H9 (cell line): ENCODE data around the gene BICD2. TPM values are rescaled to one million over a fixed set of nuclear protein-coding genes. Genes with fewer than 3 reads are reported as not detected.

Experiments
- DNase-seq: peaks from one replicate; pipeline ENCODE4 v3.0.0-alpha.2; 2017
- H2AFZ ChIP-seq: one replicate; pipeline ENCODE4 v1.6.1; 2013; ENCODE audit warnings: mild to moderate bottlenecking, low read length, control low read depth, moderate library complexity
- H2AK5ac ChIP-seq: 2 replicates; pipeline ENCODE4 v1.6.1; 2013; ENCODE audit warnings: low read length, control low read depth, mixed read lengths; ENCODE audit not compliant: insufficient read length
- H2BK120ac ChIP-seq: one replicate; pipeline ENCODE4 v1.6.1; 2013; ENCODE audit warnings: low read depth, mild to moderate bottlenecking, low read length, control low read depth, inconsistent platforms; ENCODE audit not compliant: poor library complexity, severe bottlenecking
- H2BK12ac ChIP-seq: 2 replicates; pipeline ENCODE4 v1.6.1; 2013; ENCODE audit warnings: low read length, control low read depth, mixed read lengths, low read depth; ENCODE audit not compliant: insufficient read length
- H2BK15ac ChIP-seq: 2 replicates; pipeline ENCODE4 v1.6.1; 2013; ENCODE audit warnings: low read depth, low read length, control low read depth
- H2BK20ac ChIP-seq: one replicate; pipeline ENCODE4 v1.6.1; 2013; ENCODE audit warnings: low read depth, mild to moderate bottlenecking, low read length, control low read depth, inconsistent platforms; ENCODE audit not compliant: poor library complexity, severe bottlenecking
- H2BK5ac ChIP-seq: 2 replicates; pipeline ENCODE4 v1.6.1; 2013; ENCODE audit warnings: low read length, control low read depth, mixed read lengths; ENCODE audit not compliant: insufficient read length
- H3K14ac ChIP-seq: 2 replicates; pipeline ENCODE4 v1.6.1; 2013; ENCODE audit warnings: low read length, control low read depth; ENCODE audit not compliant: insufficient read depth
- H3K18ac ChIP-seq: 2 replicates; pipeline ENCODE4 v1.6.1; 2013; ENCODE audit warnings: low read depth, mild to moderate bottlenecking, mixed read lengths, low read length, control low read depth; ENCODE audit not compliant: insufficient read length
- H3K23ac ChIP-seq: 2 replicates; pipeline ENCODE4 v1.6.1; 2013; ENCODE audit warnings: low read length, control low read depth, mixed read lengths, low read depth; ENCODE audit not compliant: insufficient read length
- H3K23me2 ChIP-seq: 2 replicates; pipeline ENCODE4 v1.6.1; 2013; ENCODE audit warnings: low read depth, mild to moderate bottlenecking, mixed read lengths, low read length, control low read depth; ENCODE audit not compliant: insufficient read length, poor library complexity, severe bottlenecking
- H3K27ac ChIP-seq: 2 replicates; pipeline ENCODE4 v1.5.1; 2013; ENCODE audit warnings: low read length, control low read depth, mixed read lengths, low read depth; ENCODE audit not compliant: insufficient read length
- H3K27me3 ChIP-seq: 2 replicates; pipeline ENCODE4 v1.6.1; 2013; ENCODE audit warnings: low read length, control low read depth, inconsistent platforms; ENCODE audit not compliant: insufficient read depth
- H3K4ac ChIP-seq: 2 replicates; pipeline ENCODE4 v1.6.1; 2013; ENCODE audit warnings: low read depth, mild to moderate bottlenecking, control low read depth, inconsistent platforms, low read length, moderate library complexity
- H3K4me1 ChIP-seq: 2 replicates; pipeline ENCODE4 v1.6.1; 2013; ENCODE audit warnings: low read length, control low read depth, inconsistent platforms; ENCODE audit not compliant: insufficient read depth
- H3K4me2 ChIP-seq: 2 replicates; pipeline ENCODE4 v1.6.1; 2013; ENCODE audit warnings: low read length, control low read depth, mixed read lengths; ENCODE audit not compliant: insufficient read length, insufficient read depth
- H3K56ac ChIP-seq: 2 replicates; pipeline ENCODE4 v1.6.1; 2013; ENCODE audit warnings: low read depth, mild to moderate bottlenecking, mixed read lengths, low read length, control low read depth; ENCODE audit not compliant: insufficient read length
- H3K79me1 ChIP-seq: 2 replicates; pipeline ENCODE4 v1.6.1; 2013; ENCODE audit warnings: low read depth, mild to moderate bottlenecking, moderate library complexity, low read length, control low read depth, inconsistent platforms; ENCODE audit not compliant: insufficient read depth, poor library complexity, severe bottlenecking
- H3K79me2 ChIP-seq: 2 replicates; pipeline ENCODE4 v1.6.1; 2013; ENCODE audit warnings: low read length, control low read depth, inconsistent platforms; ENCODE audit not compliant: insufficient read depth
- H3K9ac ChIP-seq: 2 replicates; pipeline ENCODE4 v1.6.1; 2013; ENCODE audit warnings: low read length, control low read depth, mixed read lengths; ENCODE audit not compliant: insufficient read length; ENCODE audit errors: extremely low read depth
- H3K9me3 ChIP-seq: one replicate; pipeline ENCODE4 v1.6.1; 2013; ENCODE audit warnings: low read depth, low read length, inconsistent platforms; ENCODE audit not compliant: control insufficient read depth
- H3T11ph ChIP-seq: one replicate; pipeline ENCODE4 v1.6.1; 2013; ENCODE audit warnings: mild to moderate bottlenecking, low read length, control low read depth, inconsistent platforms
- H4K20me1 ChIP-seq: one replicate; pipeline ENCODE4 v1.6.1; 2013; ENCODE audit not compliant: control insufficient read depth, insufficient read length, insufficient read depth
- H4K5ac ChIP-seq: 2 replicates; pipeline ENCODE4 v1.6.1; 2013; ENCODE audit warnings: low read depth, mild to moderate bottlenecking, mixed read lengths, low read length, control low read depth; ENCODE audit not compliant: insufficient read length
- H4K8ac ChIP-seq: replicated peaks from 2 replicates; pipeline ENCODE4 v1.6.1; 2013; ENCODE audit warnings: low read length, control low read depth, mixed read lengths, low read depth; ENCODE audit not compliant: insufficient read length
- H4K91ac ChIP-seq: 2 replicates; pipeline ENCODE4 v1.6.1; 2013; ENCODE audit warnings: low read depth, mild to moderate bottlenecking, moderate library complexity, mixed read lengths, low read length, control low read depth; ENCODE audit not compliant: insufficient read length
- H3K27ac Mint-ChIP-seq, 3 experiments: 2 replicates in 2 of 3; 3 replicates in 1 of 3; pipeline ENCODE4 v1.8.0; 2020 to 2021; ENCODE audit warnings: mixed read lengths in 3 of 3, mild to moderate bottlenecking in 1 of 3, moderate library complexity in 1 of 3
- H3K27me3 Mint-ChIP-seq: 2 replicates; pipeline ENCODE4 v1.8.0; 2021; ENCODE audit warnings: low read depth, mild to moderate bottlenecking, moderate library complexity, mixed read lengths
- H3K36me3 Mint-ChIP-seq, 3 experiments: 2 replicates in 2 of 3; 3 replicates in 1 of 3; pipeline ENCODE4 v1.8.0; 2020 to 2021; ENCODE audit warnings: low read depth in 3 of 3, mixed read lengths in 3 of 3; ENCODE audit not compliant: insufficient read depth in 1 of 3
- H3K4me1 Mint-ChIP-seq, 2 experiments: 2 replicates each; pipeline ENCODE4 v1.8.0; 2020; ENCODE audit warnings: mixed read lengths in 2 of 2
- H3K4me3 Mint-ChIP-seq, 2 experiments: 2 replicates in 1 of 2; 3 replicates in 1 of 2; pipeline ENCODE4 v1.8.0; 2020 to 2021; ENCODE audit warnings: mild to moderate bottlenecking in 2 of 2, mixed read lengths in 2 of 2, moderate library complexity in 1 of 2
- H3K9me3 Mint-ChIP-seq, 2 experiments: 2 replicates in 1 of 2; 3 replicates in 1 of 2; pipeline ENCODE4 v1.8.0; 2020; ENCODE audit warnings: mild to moderate bottlenecking in 2 of 2, mixed read lengths in 2 of 2, moderate library complexity in 1 of 2
- CTCF ChIP-seq: fragments of 200-600 bp; sonication (generic); conservative IDR thresholded peaks from 3 replicates; pipeline ENCODE4 v1.8.0; 2021; ENCODE audit warnings: antibody characterized with exemption, mild to moderate bottlenecking
- WGBS: extraction: QIAGEN DNeasy Blood & Tissue Kit; methylation state at CpG from one replicate; pipeline ENCODE4 v1.1.7; 2013; ENCODE audit warnings: missing lambda C conversion rate, low lambda C conversion rate, mixed read lengths; ENCODE audit not compliant: insufficient read length; ENCODE audit errors: extremely low coverage; 5-methylcytosine and 5-hydroxymethylcytosine counted together
- total RNA-seq: library from RNA; stranded (reverse); gene quantifications from 2 replicates; pipeline ENCODE4 v1.2.1, GENCODE V29; 2021

The BICD2 gene
- total RNA-seq, 1 experiment from 2014 or later: 22.3 TPM

GRCh38 chr9:92790542-92791527 lies 26.2 kb upstream of the BICD2 start:
- H2BK15ac ChIP-seq: no peak overlapping the region
- no peaks in the 10 kb centered on the region for H3K79me1 ChIP-seq
- no peak overlapping the region for H3K27ac Mint-ChIP-seq
- no peak overlapping the region for H3K27ac ChIP-seq
- H3K14ac ChIP-seq: no peak overlapping the region
- TF ChIP-seq CTCF: peak; percentile 90
- H4K20me1 ChIP-seq: no peaks in the 10 kb centered on the region
- H2AFZ ChIP-seq: no peak overlapping the region
- no peaks in the 10 kb centered on the region for H3K36me3 Mint-ChIP-seq
- no peak overlapping the region for H2BK12ac ChIP-seq
- no peak overlapping the region for H3K56ac ChIP-seq
- H4K91ac ChIP-seq: no peak overlapping the region
- no peaks in the 10 kb centered on the region for H3K27me3 ChIP-seq
- H3K79me2 ChIP-seq: no peaks in the 10 kb centered on the region
- H3K23ac ChIP-seq: no peak overlapping the region
- H3K4me2 ChIP-seq: no peak overlapping the region
- H2BK5ac ChIP-seq: no peak overlapping the region
- no peak overlapping the region for H4K8ac ChIP-seq
- peak; percentile 72 for DNase-seq
- H3K18ac ChIP-seq: no peak overlapping the region
- H3K4me1 Mint-ChIP-seq: peaks cover under 1 to 5% of the 10 kb centered on the region in 2 experiments; a peak in 2 of 4 replicates
- no peaks in the 10 kb centered on the region for H3K4me1 ChIP-seq
- H4K5ac ChIP-seq: no peak overlapping the region
- no peaks in the 10 kb centered on the region for H3K9me3 ChIP-seq
- no peaks in the 10 kb centered on the region for H3K9me3 Mint-ChIP-seq
- peaks cover 15% of the 10 kb centered on the region for H3K27me3 Mint-ChIP-seq
- H3T11ph ChIP-seq: no peak overlapping the region
- H3K23me2 ChIP-seq: no peaks in the 10 kb centered on the region
- H2AK5ac ChIP-seq: no peak overlapping the region
- no peak overlapping the region for H3K4me3 Mint-ChIP-seq
- WGBS: no CpG with 5 or more reads among the region's 13 CpGs
- no peak overlapping the region for H3K4ac ChIP-seq
- no peak overlapping the region for H3K9ac ChIP-seq
- no peak overlapping the region for H2BK20ac ChIP-seq
- H2BK120ac ChIP-seq: no peak overlapping the region
